Peyer's patch (tissue), 4 donors: ENCODE results near the gene SLC1A3.

Experiments
- POLR2A ChIP-seq, 2 donors: fragments of 450-650 bp; IDR thresholded peaks; one replicate each; pipeline ENCODE4 v1.5.1; 2017; ENCODE audit warnings: antibody characterized with exemption in 2 of 2, mild to moderate bottlenecking in 2 of 2, moderate library complexity in 2 of 2
- TF ChIP-seq, protein P1 (sequence below), 6 experiments: fragments of 450-650 bp in 4 of 6; fragments of 200-600 bp in 2 of 6; sonication (generic) in 1 of 6; IDR thresholded peaks; one replicate each; pipeline ENCODE4 v1.5.1; 2017 to 2019; ENCODE audit warnings: antibody characterized with exemption in 6 of 6, mild to moderate bottlenecking in 3 of 6, moderate library complexity in 1 of 6

DNA sequence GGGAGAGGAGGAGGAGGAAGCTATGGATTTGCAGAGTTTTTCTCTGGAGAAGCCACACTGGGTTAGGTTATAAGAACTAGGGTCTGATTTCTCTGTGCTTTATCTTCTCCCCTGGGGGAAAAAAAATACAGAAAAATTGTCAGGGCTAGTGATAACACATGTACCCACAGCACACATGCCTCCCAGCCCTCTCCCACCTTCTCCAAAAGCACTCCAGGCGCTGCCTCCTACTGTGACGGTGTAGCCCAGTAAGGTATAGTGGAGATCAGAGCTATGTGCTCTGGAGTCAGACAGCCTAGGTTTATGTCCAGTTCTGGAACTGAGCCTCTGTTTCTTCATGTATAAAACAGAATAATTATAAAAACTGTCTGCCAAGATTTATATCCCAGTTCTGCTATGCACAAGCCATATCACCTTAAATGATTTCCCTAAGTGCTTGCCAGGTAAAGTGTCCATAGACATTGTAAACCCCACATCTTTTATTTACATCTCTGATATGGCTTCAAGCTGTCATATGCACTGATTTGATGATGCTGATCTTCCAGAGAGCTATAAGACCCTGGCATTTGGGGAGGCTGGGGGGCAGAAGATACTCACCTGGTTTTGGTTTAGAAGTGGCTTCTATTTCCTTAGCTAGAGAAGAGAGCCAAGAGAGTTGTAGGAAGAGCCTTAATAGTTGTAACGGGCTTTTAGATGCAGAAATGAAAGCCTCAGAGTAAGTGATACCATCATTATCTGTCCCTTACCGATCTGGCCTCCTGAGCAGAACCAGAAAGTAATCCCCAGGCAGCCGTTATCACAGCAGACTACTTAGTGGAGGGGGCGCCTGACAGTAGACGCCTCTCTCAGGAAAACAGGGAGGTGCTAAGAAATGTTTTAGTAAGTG lies 7.6 kb downstream of the SLC1A3 start:
- TF ChIP-seq, protein P1, sequence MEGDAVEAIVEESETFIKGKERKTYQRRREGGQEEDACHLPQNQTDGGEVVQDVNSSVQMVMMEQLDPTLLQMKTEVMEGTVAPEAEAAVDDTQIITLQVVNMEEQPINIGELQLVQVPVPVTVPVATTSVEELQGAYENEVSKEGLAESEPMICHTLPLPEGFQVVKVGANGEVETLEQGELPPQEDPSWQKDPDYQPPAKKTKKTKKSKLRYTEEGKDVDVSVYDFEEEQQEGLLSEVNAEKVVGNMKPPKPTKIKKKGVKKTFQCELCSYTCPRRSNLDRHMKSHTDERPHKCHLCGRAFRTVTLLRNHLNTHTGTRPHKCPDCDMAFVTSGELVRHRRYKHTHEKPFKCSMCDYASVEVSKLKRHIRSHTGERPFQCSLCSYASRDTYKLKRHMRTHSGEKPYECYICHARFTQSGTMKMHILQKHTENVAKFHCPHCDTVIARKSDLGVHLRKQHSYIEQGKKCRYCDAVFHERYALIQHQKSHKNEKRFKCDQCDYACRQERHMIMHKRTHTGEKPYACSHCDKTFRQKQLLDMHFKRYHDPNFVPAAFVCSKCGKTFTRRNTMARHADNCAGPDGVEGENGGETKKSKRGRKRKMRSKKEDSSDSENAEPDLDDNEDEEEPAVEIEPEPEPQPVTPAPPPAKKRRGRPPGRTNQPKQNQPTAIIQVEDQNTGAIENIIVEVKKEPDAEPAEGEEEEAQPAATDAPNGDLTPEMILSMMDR (IDR thresholded peaks at IDR 0.05) = no peak
- TF ChIP-seq POLR2A (IDR thresholded peaks at IDR 0.05) = no peak
